Gastroesophageal sphincter (tissue), 4 donors: ENCODE data around the gene CTPS2. TPM values are rescaled to one million over a fixed set of nuclear protein-coding genes. Genes with fewer than 3 reads are reported as not detected.

ENCODE experiments used
- ATAC-seq: fragments of 150-250 bp; one replicate; pipeline ENCODE4 v1.9.1; 2016; ENCODE audit warnings: mild to moderate bottlenecking, moderate library complexity
- H3K27ac ChIP-seq, 4 donors: fragments of 200-600 bp; sonication (generic) in 3 of 4; 1 replicate in 3 of 4; 2 replicates in 1 of 4; pipeline ENCODE4 v1.5.1; 2016 to 2019
- H3K27me3 ChIP-seq: fragments of 200-600 bp; sonication (generic); one replicate; pipeline ENCODE4 v1.5.1; 2019
- H3K36me3 ChIP-seq, 2 donors: fragments of 200-600 bp; sonication (generic); one replicate each; pipeline ENCODE4 v1.5.1; 2019; ENCODE audit warnings: control low read depth in 1 of 2
- H3K4me1 ChIP-seq, 3 donors: fragments of 200-600 bp; sonication (generic); 1 replicate in 2 of 3; 2 replicates in 1 of 3; pipeline ENCODE4 v1.5.1; 2016 to 2019; ENCODE audit warnings: control low read depth in 2 of 3
- H3K4me3 ChIP-seq, 2 donors: fragments of 200-600 bp; sonication (generic); one replicate each; pipeline ENCODE4 v1.5.1; 2019; ENCODE audit warnings: mild to moderate bottlenecking in 1 of 2, moderate library complexity in 1 of 2
- H3K9me3 ChIP-seq, 3 donors: fragments of 200-600 bp; sonication (generic); one replicate each; pipeline ENCODE4 v1.5.1; 2017 to 2019; ENCODE audit warnings: control low read depth in 2 of 3
- EP300 ChIP-seq: sonication (generic); formaldehyde crosslinking; IDR thresholded peaks from one replicate; pipeline ENCODE4 v1.6.1; 2017; ENCODE audit warnings: antibody characterized with exemption, mild to moderate bottlenecking
- POLR2A ChIP-seq, 2 donors: fragments of 450-650 bp; IDR thresholded peaks; one replicate each; pipeline ENCODE4 v1.6.1; 2017; ENCODE audit warnings: antibody characterized with exemption in 2 of 2, mild to moderate bottlenecking in 2 of 2, moderate library complexity in 1 of 2
- POLR2AphosphoS5 ChIP-seq: sonication (generic); formaldehyde crosslinking; IDR thresholded peaks from one replicate; pipeline ENCODE4 v1.6.1; 2017; ENCODE audit warnings: antibody characterized with exemption
- WGBS, 2 donors: methylation state at CpG; one replicate each; pipeline ENCODE4 v1.1.5; 2018; ENCODE audit warnings: low coverage in 1 of 2; 5-methylcytosine and 5-hydroxymethylcytosine counted together
- total RNA-seq, 4 donors: library from RNA; depleted of rRNA; stranded (reverse); fragments of >200 nt; gene quantifications; one replicate each; pipeline ENCODE4 v1.1.0, GENCODE V29; 2016
- TF ChIP-seq, protein P1 (sequence below), 4 experiments: fragments of 200-600 bp in 2 of 4; fragments of 450-650 bp in 2 of 4; sonication (generic) in 1 of 4; IDR thresholded peaks; one replicate each; pipeline ENCODE4 v1.5.1; 2017 to 2019; ENCODE audit warnings: antibody characterized with exemption in 4 of 4, mild to moderate bottlenecking in 2 of 4, moderate library complexity in 2 of 4

Gene CTPS2
- total RNA-seq, 4 donors from 2014 or later: 12.1 to 20.5 (median 14.0) TPM

DNA sequence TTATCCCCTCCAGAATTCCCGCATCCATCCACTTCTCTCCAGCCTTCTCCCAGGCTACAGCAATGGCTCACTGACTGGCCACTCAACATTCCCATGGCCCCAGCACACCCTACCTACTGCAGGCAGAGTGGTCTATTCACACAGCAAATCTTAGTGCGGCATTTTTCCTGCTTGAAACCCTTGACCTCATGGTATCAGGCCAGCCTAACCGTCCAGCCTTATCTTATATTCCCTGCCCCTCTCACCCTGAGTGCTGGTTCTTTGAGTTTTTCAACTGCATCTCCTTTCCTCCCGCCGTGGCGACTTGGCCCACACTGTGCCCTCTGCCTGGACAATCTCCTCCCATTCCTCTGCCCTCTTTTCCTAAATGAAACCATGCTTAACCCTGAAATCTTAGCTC is 72.5 kb downstream of the CTPS2 start:
- Histone ChIP-seq H3K4me3 (no peak overlapping the region), H3K27me3 (no peaks in the 10 kb centered on the region), H3K27ac (no peak overlapping the region), H3K9me3 (no peaks in the 10 kb centered on the region), H3K36me3 (peaks cover 0 to 21% of the 10 kb centered on the region in 2 donors), H3K4me1 (no peaks in the 10 kb centered on the region)
- no peak for ATAC-seq
- 81 to 100% methylated on average over 1 to 4 of the region's 6 CpGs for WGBS, 2 donors
- TF ChIP-seq POLR2AphosphoS5: no peak
- TF ChIP-seq POLR2A (IDR thresholded peaks at IDR 0.05): no peak
- TF ChIP-seq, protein P1, sequence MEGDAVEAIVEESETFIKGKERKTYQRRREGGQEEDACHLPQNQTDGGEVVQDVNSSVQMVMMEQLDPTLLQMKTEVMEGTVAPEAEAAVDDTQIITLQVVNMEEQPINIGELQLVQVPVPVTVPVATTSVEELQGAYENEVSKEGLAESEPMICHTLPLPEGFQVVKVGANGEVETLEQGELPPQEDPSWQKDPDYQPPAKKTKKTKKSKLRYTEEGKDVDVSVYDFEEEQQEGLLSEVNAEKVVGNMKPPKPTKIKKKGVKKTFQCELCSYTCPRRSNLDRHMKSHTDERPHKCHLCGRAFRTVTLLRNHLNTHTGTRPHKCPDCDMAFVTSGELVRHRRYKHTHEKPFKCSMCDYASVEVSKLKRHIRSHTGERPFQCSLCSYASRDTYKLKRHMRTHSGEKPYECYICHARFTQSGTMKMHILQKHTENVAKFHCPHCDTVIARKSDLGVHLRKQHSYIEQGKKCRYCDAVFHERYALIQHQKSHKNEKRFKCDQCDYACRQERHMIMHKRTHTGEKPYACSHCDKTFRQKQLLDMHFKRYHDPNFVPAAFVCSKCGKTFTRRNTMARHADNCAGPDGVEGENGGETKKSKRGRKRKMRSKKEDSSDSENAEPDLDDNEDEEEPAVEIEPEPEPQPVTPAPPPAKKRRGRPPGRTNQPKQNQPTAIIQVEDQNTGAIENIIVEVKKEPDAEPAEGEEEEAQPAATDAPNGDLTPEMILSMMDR (IDR thresholded peaks at IDR 0.05): no peak
- no peak for TF ChIP-seq EP300

DNA sequence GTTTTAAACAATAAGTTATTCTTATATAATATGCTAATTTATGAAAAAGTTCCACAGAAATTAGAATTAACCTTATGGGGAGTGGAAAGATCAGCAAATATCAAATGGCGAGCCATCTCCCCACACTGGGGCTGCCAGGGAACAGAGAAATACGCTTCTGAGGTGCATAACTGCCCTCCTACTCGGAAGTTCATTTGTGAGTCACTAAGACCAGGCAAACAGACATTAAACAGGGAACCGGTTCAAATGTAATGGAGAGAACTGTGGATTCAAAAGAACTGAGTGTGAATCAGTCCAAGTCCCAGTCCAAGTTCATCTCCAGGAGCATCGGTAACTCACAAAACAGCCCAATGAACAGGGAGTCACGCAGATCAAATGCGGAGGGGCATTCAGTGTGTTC is 73.9 kb downstream of the CTPS2 start:
- no peak for ATAC-seq
- TF ChIP-seq POLR2AphosphoS5 (no peak), POLR2A (IDR thresholded peaks at IDR 0.05) (no peak), EP300 (no peak)
- TF ChIP-seq, protein P1 (IDR thresholded peaks at IDR 0.05): no peak
- Histone ChIP-seq H3K4me1 (no peaks in the 10 kb centered on the region), H3K36me3 (peaks cover 0 to 21% of the 10 kb centered on the region in 2 donors), H3K27ac (no peak overlapping the region), H3K4me3 (no peak overlapping the region), H3K9me3 (no peaks in the 10 kb centered on the region), H3K27me3 (no peaks in the 10 kb centered on the region)
- WGBS, 2 donors: 91% methylated on average over 4 of the region's 7 CpGs; no CpG with 5 or more reads in 1 of the 2 donors

DNA sequence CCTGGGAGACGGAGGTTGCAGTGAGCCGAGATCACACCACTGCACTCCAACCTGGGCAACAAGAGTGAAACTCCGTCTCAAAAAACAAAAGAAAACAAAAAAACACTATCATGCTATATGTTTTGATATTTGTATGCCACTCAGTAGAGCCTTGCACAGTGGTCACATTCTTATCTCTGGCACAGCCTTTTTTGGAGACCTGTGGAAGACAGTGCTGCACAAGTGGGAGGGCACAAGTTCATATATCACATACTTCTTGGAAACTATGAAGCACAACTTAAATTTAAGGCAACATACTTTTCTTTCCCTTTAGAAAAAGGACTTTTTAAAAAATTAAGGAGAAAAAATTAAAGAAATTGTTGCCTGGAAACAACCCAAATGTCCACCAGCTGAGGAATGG is 76.9 kb downstream of the CTPS2 start:
- Histone ChIP-seq H3K27ac (no peak overlapping the region), H3K9me3 (no peaks in the 10 kb centered on the region), H3K4me3 (no peak overlapping the region), H3K36me3 (peaks cover 0 to 21% of the 10 kb centered on the region in 2 donors), H3K27me3 (no peaks in the 10 kb centered on the region), H3K4me1 (no peaks in the 10 kb centered on the region)
- TF ChIP-seq POLR2AphosphoS5 (no peak), EP300 (no peak), POLR2A (IDR thresholded peaks at IDR 0.05) (no peak)
- TF ChIP-seq, protein P1 (IDR thresholded peaks at IDR 0.05): no peak
- no CpG with 5 or more reads among the region's 3 CpGs for WGBS, 2 donors
- no peak for ATAC-seq

DNA sequence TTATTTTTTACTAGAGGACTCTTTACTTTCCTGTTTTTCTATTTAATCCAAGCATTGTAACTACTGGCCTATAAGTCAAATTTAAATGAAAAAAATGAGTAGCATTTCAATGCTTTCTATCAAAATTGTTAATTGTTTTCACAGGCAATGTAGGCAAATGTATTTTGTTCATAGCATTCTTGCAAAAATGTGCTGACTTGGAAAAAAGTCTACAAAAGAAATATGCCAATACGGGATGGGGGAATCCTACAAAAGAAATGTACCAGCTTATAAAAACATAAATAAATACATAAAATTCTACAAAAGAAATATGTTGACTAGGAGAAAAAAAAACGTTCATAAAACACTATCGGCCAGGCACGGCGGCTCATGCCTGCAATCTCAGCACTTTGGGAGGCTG is 77.4 kb downstream of the CTPS2 start:
- no peak for ATAC-seq
- Histone ChIP-seq H3K4me3 (no peak overlapping the region), H3K9me3 (no peaks in the 10 kb centered on the region), H3K27ac (no peak overlapping the region), H3K27me3 (no peaks in the 10 kb centered on the region), H3K4me1 (no peaks in the 10 kb centered on the region), H3K36me3 (peaks cover 0 to 21% of the 10 kb centered on the region in 2 donors)
- 100% methylated on average over 1 of the region's 5 CpGs; no CpG with 5 or more reads in 1 of the 2 donors for WGBS, 2 donors
- TF ChIP-seq, protein P1 (IDR thresholded peaks at IDR 0.05): no peak
- TF ChIP-seq POLR2AphosphoS5 (no peak), EP300 (no peak), POLR2A (IDR thresholded peaks at IDR 0.05) (no peak)

DNA sequence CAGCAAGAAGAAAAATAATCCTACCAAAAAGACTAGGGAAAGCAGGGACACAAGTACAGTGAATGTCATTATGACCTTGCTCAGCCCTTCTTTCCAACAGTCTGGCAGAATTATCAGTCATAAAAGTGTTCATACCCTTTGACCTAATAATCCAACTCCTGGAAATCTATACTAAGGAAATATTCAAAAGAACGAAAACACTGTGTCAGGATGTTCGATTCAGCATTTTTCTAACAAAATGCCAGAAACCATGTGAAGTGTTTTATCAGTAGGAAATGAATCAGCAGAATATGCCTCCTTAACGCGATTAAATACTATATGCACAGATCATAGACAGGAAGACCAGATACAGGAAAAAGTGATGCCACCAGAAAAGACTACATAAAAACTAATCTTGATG is 78.7 kb downstream of the CTPS2 start:
- H3K36me3 ChIP-seq: peaks cover 0 to 20% of the 10 kb centered on the region in 2 donors
- H3K4me3 ChIP-seq: no peak overlapping the region
- no peak for ATAC-seq
- H3K9me3 ChIP-seq: no peaks in the 10 kb centered on the region
- no peaks in the 10 kb centered on the region for H3K4me1 ChIP-seq
- H3K27ac ChIP-seq: no peak overlapping the region
- 43 to 68% methylated on average over 2 to 4 of the region's 4 CpGs for WGBS, 2 donors
- no peaks in the 10 kb centered on the region for H3K27me3 ChIP-seq
- no peak for TF ChIP-seq POLR2A (IDR thresholded peaks at IDR 0.05)
- no peak for TF ChIP-seq POLR2AphosphoS5
- no peak for TF ChIP-seq EP300
- TF ChIP-seq, protein P1 (IDR thresholded peaks at IDR 0.05): no peak
